ENCODE data around the gene JPT1.
A peak's percentile ranks its signal among the peaks of the same experiment; 100 is the strongest.

The JPT1 gene

DNA sequence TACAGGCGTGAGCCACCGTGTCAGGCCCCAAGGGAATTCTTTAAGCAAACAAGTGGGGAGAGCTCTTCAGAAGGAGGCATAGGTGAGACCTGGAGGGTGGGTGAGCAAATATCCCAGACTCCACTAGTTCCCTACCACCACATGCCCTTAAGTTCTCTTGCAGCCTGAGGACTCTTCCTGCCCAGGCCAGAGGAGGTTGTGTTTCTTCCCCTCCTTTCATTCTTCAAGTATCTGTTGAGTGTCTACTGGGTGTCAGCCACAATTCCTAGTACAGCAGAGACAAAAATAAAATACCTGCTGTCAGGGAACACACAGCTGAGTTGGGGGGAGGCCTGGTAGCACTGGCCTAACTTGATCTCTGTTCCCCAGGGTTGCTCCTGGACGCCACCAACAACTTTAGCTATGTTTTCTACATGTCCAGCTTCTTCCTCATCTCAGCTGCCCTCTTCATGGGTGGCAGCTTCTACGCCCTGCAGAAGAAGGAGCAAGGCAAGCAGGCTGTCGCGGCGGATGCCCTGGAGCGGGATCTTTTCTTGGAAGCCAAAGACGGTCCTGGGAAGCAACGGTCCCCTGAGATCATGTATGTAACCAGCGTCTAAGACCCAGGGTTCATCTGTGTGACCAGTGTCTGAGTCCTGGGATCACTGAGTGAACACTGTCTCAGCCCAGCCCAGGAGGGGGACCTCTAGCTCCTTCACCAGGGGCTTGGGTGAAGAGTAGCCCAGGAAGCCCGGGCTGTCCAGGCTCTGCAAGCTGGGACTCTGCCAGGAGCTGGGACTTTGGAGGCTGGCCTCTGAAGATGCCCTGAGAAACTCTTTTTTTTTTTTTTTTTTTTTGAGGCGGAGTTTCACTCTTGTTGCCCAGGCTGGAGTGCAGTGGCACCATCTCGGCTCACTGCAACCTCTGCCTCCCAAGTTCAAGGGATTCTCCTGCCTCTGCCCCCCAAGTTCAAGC lies 50.4 kb downstream of the JPT1 start:
- DNase-seq = no peak

- DNase-seq = no peak
Observed at GRCh38 chr17:75102385-75102821, 51.9 kb downstream of the JPT1 start.

DNA sequence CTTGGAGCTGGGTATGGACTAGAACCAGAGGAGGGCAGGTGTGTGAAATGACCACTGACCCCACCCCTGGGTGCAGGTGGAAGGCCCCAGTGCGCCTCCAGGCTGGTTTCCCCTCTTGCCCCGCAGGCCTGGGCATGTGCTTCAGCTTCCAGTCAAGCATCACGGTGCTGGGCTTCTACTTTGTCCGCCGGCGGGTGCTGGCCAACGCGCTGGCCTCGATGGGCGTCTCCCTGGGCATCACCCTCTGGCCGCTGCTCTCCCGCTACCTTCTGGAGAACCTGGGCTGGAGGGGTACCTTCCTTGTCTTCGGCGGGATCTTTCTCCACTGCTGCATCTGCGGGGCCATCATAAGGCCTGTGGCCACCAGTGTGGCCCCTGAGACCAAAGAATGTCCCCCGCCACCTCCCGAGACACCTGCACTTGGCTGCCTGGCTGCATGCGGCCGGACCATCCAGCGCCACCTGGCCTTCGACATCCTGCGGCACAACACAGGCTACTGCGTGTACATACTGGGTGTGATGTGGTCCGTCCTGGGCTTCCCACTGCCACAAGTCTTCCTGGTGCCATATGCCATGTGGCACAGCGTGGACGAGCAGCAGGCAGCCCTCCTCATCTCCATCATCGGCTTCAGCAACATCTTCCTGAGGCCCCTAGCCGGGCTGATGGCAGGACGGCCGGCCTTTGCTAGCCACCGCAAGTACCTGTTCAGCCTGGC lies 54.3 kb downstream of the JPT1 start:
- no peak for DNase-seq

DNA sequence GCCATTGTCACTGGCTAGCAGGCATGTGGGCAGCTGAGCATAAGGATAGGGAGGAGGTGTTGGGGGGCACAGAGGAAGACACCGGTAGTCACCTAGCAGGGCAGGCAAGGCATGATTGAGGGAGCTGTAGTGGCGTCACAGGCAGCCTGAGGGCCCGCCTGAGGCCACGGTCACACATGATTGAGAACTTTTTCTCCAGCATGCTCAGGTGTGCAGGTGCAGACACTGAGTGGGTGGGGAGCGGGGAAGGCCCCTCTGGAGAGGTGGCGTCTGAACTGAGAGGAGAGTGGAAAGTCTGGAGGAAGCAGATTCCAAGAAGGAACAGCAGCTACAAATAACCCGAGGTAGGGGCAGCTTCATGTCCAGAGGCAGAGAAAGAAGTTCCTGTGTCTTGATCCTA lies 55.5 kb downstream of the JPT1 start:
- DNase-seq = no peak

GRCh38 chr17:75097865-75098264 lies 56.4 kb downstream of the JPT1 start:
- DNase-seq = no peak

GRCh38 chr17:75096082-75096625 lies 58.2 kb downstream of the JPT1 start:
- DNase-seq = no peak

GRCh38 chr17:75094871-75095399 lies 59.4 kb downstream of the JPT1 start:
- no peak for DNase-seq

GRCh38 chr17:75093548-75094158 lies 60.7 kb downstream of the JPT1 start:
- DNase-seq = no peak

- DNase-seq = no peak
Observed at GRCh38 chr17:75091855-75092327, 62.4 kb downstream of the JPT1 start.

DNA sequence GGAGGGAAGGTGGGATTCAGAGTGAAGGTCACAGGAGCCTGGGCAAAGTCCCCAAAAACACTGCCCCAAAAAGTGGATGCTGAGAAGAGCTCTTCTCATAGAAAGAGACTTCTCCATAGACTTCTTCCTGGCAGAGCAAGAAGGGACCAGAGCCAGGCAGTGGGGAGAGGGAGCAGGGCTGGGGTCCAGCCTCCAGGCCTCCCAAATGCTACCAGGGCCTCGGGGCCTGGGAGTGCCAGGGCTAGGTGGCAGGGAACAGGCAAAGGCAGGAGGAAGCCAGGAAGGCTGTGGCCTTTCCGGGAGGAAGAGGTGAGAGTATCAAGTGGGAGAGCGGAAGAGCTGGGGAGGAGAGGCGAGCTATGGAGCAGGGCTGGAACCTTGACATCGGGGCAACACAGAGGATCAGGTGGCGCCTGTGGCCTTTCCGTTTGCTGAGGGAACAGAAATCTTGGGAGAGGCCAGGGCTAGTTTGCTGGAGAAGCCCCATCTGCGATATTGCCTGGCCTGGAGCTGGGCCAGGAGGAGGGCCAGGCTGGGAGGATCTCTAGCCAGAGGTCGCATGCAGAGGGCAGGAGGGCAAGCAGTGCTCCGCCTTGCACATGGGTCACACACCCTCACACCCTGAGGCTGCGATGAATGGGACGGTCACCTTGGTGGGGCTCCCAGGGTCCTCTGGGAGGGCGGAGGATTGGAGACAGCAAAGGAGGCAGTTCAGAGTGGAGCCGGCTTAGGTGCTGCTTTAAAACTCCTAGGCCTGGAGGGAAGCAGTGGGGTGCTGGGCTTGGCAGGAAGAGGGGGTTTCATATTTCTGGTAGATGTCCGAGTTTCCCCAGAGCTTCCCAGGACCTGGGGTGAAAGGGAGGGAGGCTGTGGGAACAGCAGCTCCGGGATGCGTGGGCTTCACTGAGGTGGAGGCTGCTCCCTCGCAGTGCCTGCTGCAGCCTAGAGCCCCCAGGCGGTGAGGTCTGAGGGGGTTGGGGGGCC lies 63.1 kb downstream of the JPT1 start:
- no peak for DNase-seq

DNA sequence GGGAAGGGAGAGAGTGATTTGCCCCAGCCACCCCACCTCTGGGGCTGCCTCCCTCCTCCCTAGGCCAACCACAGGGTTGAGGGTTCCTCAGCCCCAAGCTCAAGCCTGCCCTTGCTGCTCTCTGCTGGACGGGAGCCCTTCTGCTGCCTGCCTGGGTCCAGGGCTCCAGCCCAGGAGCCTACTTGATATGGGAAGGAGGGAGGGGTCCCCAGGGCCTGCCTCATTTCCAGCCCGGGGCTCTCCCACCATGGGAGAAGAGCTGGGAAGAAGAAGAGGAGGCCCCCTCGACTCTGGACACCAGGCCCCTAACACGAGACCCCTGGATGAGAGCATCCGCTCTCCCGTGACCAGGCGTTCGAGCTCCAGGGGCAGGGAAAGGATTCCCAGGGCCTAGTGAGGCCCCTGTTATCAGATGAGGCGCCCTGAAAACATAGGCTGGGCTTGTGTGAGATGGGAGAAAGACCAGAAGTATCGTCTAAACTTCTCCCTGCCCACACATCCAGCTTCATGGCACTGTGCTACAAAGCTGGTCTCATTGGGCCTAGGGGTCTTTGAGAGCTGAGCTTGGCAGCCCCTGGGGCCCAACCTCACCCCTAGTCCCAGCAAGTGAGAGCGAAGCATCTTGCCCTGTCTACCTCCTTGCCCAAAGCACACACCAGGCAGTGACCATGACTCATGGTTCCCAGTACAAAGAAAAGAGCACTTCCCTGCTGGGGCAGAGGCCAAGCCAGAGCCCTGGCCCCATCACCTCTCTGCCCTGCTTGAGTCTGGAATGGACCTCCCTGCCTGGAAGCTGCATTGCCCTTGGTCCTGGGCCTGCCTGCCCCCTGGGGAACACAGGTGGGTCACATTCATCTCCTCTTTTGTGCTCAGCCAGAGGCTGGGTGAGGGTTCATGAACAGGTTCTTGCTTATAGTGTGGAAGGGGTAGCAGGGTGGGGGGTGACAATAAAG lies 65.6 kb downstream of the JPT1 start:
- no peak for DNase-seq

GRCh38 chr17:75087558-75088453 lies 66.5 kb downstream of the JPT1 start, which contains the start of gene SLC16A5:
SLC16A5 (plus strand) TSS chr17:75087954; CDS start chr17:75093637, 5,683 bp downstream.
- DNase-seq = peak; percentile 33

GRCh38 chr17:75087182-75087557 lies 67.1 kb downstream of the JPT1 start:
- DNase-seq = no peak

GRCh38 chr17:75086496-75087181 lies 67.7 kb downstream of the JPT1 start:
- DNase-seq = no peak
